ENCODE results near the gene PARP2.
"Not testable (repeated sequence)": the region's sequence is repeated elsewhere in the genome, so short reads cannot be mapped to it uniquely, and the experiment has no call there.

GRCh38 chr14:20341032-20341431, 2.4 kb upstream of the PARP2 start:
- not testable (repeated sequence) for TF ChIP-seq USF2 (IDR thresholded peaks at IDR 0.05; ENCODE audit: low read length); JUN (IDR thresholded peaks at IDR 0.05; ENCODE audit: low read depth, low read length); SIX5 (IDR thresholded peaks at IDR 0.05; ENCODE audit: low read depth, low read length); EZH2 (IDR thresholded peaks at IDR 0.05; ENCODE audit: low read depth, low read length, severe bottlenecking); BACH1 (IDR thresholded peaks at IDR 0.05; ENCODE audit: low read length); CHD1 (IDR thresholded peaks at IDR 0.05; ENCODE audit: low read depth, low read length); RAD21 (IDR thresholded peaks at IDR 0.05 in 1 of 2, conservative IDR thresholded peaks at IDR 0.05 in 1 of 2; ENCODE audit: low read depth in 2 of 2, low read length in 2 of 2); HDAC2 (IDR thresholded peaks at IDR 0.05; ENCODE audit: borderline replicate concordance in 1 of 2, low read depth in 2 of 2, low read length in 2 of 2); POLR2A (IDR thresholded peaks at IDR 0.05; ENCODE audit: control extremely low read depth in 1 of 2, low read depth in 2 of 2, low read length in 2 of 2); CHD2 (IDR thresholded peaks at IDR 0.05; ENCODE audit: low read length); SUZ12 (IDR thresholded peaks at IDR 0.05; ENCODE audit: low read length)
- TF ChIP-seq, protein P1, sequence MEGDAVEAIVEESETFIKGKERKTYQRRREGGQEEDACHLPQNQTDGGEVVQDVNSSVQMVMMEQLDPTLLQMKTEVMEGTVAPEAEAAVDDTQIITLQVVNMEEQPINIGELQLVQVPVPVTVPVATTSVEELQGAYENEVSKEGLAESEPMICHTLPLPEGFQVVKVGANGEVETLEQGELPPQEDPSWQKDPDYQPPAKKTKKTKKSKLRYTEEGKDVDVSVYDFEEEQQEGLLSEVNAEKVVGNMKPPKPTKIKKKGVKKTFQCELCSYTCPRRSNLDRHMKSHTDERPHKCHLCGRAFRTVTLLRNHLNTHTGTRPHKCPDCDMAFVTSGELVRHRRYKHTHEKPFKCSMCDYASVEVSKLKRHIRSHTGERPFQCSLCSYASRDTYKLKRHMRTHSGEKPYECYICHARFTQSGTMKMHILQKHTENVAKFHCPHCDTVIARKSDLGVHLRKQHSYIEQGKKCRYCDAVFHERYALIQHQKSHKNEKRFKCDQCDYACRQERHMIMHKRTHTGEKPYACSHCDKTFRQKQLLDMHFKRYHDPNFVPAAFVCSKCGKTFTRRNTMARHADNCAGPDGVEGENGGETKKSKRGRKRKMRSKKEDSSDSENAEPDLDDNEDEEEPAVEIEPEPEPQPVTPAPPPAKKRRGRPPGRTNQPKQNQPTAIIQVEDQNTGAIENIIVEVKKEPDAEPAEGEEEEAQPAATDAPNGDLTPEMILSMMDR (IDR thresholded peaks at IDR 0.05; ENCODE audit: control extremely low read depth in 1 of 3, insufficient read depth in 1 of 3, low read depth in 1 of 3, low read length in 3 of 3): not testable (repeated sequence)

Measured in H1 (cell line).